Immature natural killer cell (primary cell): ENCODE measurements around the gene SNRPE. TPM values are rescaled to one million over a fixed set of nuclear protein-coding genes. Genes with fewer than 3 reads are reported as not detected.
"Not testable (repeated sequence)": the region's sequence is repeated elsewhere in the genome, so short reads cannot be mapped to it uniquely, and the experiment has no call there.

Experiments used
- DNase-seq, 3 donors: peaks; one replicate each; pipeline ENCODE4 v3.0.0; 2022; ENCODE audit warnings: mixed read lengths in 1 of 3
- H3K27ac Mint-ChIP-seq, 6 donors: one replicate each; pipeline ENCODE4 v1.8.0; 2020; ENCODE audit warnings: mixed read lengths in 6 of 6, mild to moderate bottlenecking in 5 of 6, inconsistent platforms in 4 of 6, moderate library complexity in 3 of 6
- H3K27me3 Mint-ChIP-seq, 3 donors: one replicate each; pipeline ENCODE4 v1.8.0; 2020 to 2021; ENCODE audit warnings: low read depth in 3 of 3, mild to moderate bottlenecking in 3 of 3, mixed read lengths in 3 of 3, moderate library complexity in 3 of 3, inconsistent platforms in 1 of 3
- H3K36me3 Mint-ChIP-seq, 3 donors: one replicate each; pipeline ENCODE4 v1.8.0; 2020; ENCODE audit warnings: mixed read lengths in 3 of 3, inconsistent platforms in 2 of 3, mild to moderate bottlenecking in 2 of 3
- H3K4me1 Mint-ChIP-seq, 2 donors: one replicate each; pipeline ENCODE4 v1.8.0; 2020; ENCODE audit warnings: inconsistent platforms in 2 of 2, mild to moderate bottlenecking in 2 of 2, mixed read lengths in 2 of 2, moderate library complexity in 1 of 2
- H3K4me3 Mint-ChIP-seq, 5 donors: one replicate each; pipeline ENCODE4 v1.8.0; 2020; ENCODE audit warnings: mild to moderate bottlenecking in 5 of 5, mixed read lengths in 5 of 5, inconsistent platforms in 3 of 5, moderate library complexity in 3 of 5
- H3K9me3 Mint-ChIP-seq, 6 donors: one replicate each; pipeline ENCODE4 v1.8.0; 2020; ENCODE audit warnings: mild to moderate bottlenecking in 6 of 6, mixed read lengths in 6 of 6, inconsistent platforms in 4 of 6, moderate library complexity in 3 of 6
- polyA plus RNA-seq, 3 donors: library from polyadenylated mRNA; unstranded; fragments of 300-500 nt; fragmentation: Illumina TruSeq; gene quantifications; one replicate each; pipeline ENCODE4 v1.2.3, GENCODE V29; 2021

SNRPE gene
- polyA plus RNA-seq, 3 donors from 2014 or later = 169 to 229 (median 192) TPM

DNA sequence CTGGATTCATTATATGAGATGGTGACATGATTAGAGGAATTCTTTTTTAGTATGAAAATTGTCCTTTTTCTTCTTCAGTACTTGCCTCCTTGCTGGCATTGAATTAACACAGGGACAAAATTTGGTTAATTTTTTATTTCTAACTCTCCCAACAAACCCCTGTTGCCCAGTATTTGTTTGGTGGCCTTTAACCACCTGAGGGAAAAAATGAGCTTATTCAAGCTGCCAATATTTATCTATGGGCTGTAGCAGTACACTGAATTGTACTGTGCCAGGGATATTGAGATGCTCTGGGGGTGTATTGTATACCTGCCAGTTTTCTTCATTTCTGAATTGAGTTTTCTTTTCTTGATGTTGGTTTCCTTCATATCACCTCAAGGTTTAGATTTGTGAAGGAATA, 8.3 kb upstream of the SNRPE start:
- H3K4me1 Mint-ChIP-seq, H3K9me3 Mint-ChIP-seq, H3K27me3 Mint-ChIP-seq, H3K27ac Mint-ChIP-seq, DNase-seq, H3K4me3 Mint-ChIP-seq: not testable (repeated sequence)
- H3K36me3 Mint-ChIP-seq = peaks cover 0 to 23% (median 16%) of the 10 kb centered on the region in 3 donors

- Mint-ChIP-seq H3K4me3 (no peak overlapping the region), H3K27me3 (peaks cover 2 to 5% (median 3%) of the 10 kb centered on the region in 3 donors), H3K36me3 (peaks cover 0 to 3% (median 0%) of the 10 kb centered on the region in 3 donors), H3K4me1 (peaks cover 20 to 25% of the 10 kb centered on the region in 2 donors), H3K27ac (no peak overlapping the region), H3K9me3 (no peaks in the 10 kb centered on the region)
- no peak for DNase-seq
Measured at GRCh38 chr1:203858055-203858454, 3.3 kb upstream of the SNRPE start.

GRCh38 chr1:203858975-203859374, 2.4 kb upstream of the SNRPE start:
- Mint-ChIP-seq H3K9me3 (no peaks in the 10 kb centered on the region), H3K27ac (no peak overlapping the region), H3K4me3 (no peak overlapping the region), H3K27me3 (peaks cover 2 to 5% (median 3%) of the 10 kb centered on the region in 3 donors), H3K36me3 (peaks cover 0 to 3% (median 0%) of the 10 kb centered on the region in 3 donors), H3K4me1 (peaks cover 23 to 25% of the 10 kb centered on the region in 2 donors)
- no peak for DNase-seq

DNA sequence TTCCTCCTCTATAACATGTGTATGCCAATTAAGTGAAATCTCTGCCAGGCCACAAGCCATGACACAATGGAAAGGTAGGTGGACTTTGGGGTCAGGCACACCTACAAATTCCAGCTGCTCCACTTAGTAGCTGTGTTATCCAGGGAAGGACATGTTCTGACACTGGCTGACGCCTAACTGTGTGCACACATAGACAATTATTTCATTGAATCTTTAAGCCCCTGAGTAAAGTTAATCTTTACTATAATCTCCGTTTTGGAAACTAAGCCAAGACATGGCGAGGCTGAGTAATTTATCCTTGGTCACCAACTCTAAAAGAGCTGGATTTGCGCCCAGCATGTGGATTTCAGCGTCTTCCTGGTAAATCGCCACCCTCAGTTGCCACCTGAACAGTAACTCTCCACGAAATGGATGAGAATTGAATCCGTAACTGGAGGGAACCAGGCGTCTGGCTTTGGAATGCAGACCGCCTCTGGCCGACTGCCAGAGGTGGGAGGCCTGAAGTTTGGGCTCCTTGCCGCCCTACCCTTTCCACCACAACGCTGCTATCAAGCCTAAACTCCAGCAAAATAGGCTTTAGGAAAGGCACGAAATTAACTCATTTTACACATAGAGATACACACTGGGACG, 888 bp upstream of the SNRPE start:
- DNase-seq = no peak
- Mint-ChIP-seq H3K36me3 (peaks cover 3 to 6% (median 5%) of the 10 kb centered on the region in 3 donors), H3K4me1 (peaks cover 23 to 25% of the 10 kb centered on the region in 2 donors), H3K27ac (peak overlapping the region in 5 of 6 donors; percentile 28 to 98 (median 93)), H3K27me3 (peaks cover 2 to 5% (median 3%) of the 10 kb centered on the region in 3 donors), H3K4me3 (peak overlapping the region; percentile 96 to 100 (median 100)), H3K9me3 (no peaks in the 10 kb centered on the region)

DNA sequence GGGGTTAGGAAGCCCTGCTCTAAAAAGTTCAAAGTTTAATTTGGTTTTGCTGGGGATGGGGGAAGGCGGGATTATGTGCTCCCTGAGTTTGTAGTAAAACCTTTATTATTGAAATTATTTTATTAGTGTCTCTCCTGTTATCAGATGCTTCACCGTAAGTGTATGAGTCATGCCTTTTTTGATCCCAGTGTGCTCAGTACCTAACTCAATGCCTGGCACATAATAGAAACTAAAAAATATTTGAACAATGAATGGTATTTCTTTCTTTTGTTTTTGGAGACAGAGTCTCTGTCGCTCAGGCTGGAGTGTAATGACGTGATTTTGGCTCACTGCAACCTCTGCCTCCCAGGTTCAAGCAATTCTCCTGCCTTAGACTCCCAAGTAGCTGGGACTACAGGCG, 6.4 kb downstream of the SNRPE start:
- Mint-ChIP-seq H3K9me3 (no peaks in the 10 kb centered on the region), H3K36me3 (peaks cover 15 to 35% (median 23%) of the 10 kb centered on the region in 3 donors), H3K27ac (no peak overlapping the region), H3K4me1 (peaks cover 2 to 3% of the 10 kb centered on the region in 2 donors), H3K27me3 (no peaks in the 10 kb centered on the region), H3K4me3 (no peak overlapping the region)
- no peak for DNase-seq

- Mint-ChIP-seq H3K9me3 (no peaks in the 10 kb centered on the region), H3K27ac (no peak overlapping the region), H3K27me3 (peaks cover 0 to 2% (median 0%) of the 10 kb centered on the region in 3 donors), H3K36me3 (peaks cover 10 to 38% (median 30%) of the 10 kb centered on the region in 3 donors), H3K4me3 (no peak overlapping the region), H3K4me1 (no peaks in the 10 kb centered on the region)
- DNase-seq = no peak
Measured at GRCh38 chr1:203870245-203870644, 8.8 kb downstream of the SNRPE start.

- H3K9me3 Mint-ChIP-seq = no peaks in the 10 kb centered on the region
- peak overlapping the region in 3 of 6 donors; percentile 34 to 51 (median 50) for H3K27ac Mint-ChIP-seq
- DNase-seq = peak; percentile 12 to 31 (median 24)
Measured at GRCh38 chr1:203871114-203871880, 9.9 kb downstream of the SNRPE start.

GRCh38 chr1:203873094-203873493, 11.7 kb downstream of the SNRPE start:
- H3K36me3 Mint-ChIP-seq = peaks cover 8 to 28% (median 15%) of the 10 kb centered on the region in 3 donors
- DNase-seq = no peak
- H3K9me3 Mint-ChIP-seq = no peaks in the 10 kb centered on the region
- H3K4me3 Mint-ChIP-seq = no peak overlapping the region
- H3K4me1 Mint-ChIP-seq = no peaks in the 10 kb centered on the region
- H3K27ac Mint-ChIP-seq = no peak overlapping the region
- peaks cover 0 to 2% (median 0%) of the 10 kb centered on the region in 3 donors for H3K27me3 Mint-ChIP-seq

More at GRCh38 chr1:203871114-203871880, 9.9 kb downstream of the SNRPE start:
- Mint-ChIP-seq H3K4me1 (no peaks in the 10 kb centered on the region), H3K27me3 (peaks cover 0 to 2% (median 0%) of the 10 kb centered on the region in 3 donors), H3K36me3 (peaks cover 9 to 33% (median 26%) of the 10 kb centered on the region in 3 donors), H3K4me3 (no peak overlapping the region)

- Mint-ChIP-seq H3K4me1 (no peaks in the 10 kb centered on the region), H3K27me3 (peaks cover 0 to 2% (median 0%) of the 10 kb centered on the region in 3 donors), H3K9me3 (no peaks in the 10 kb centered on the region), H3K36me3 (peaks cover 9 to 15% (median 14%) of the 10 kb centered on the region in 3 donors), H3K4me3 (no peak overlapping the region), H3K27ac (no peak overlapping the region)
- no peak for DNase-seq
Measured at GRCh38 chr1:203878422-203878821, 17.0 kb downstream of the SNRPE start.

DNA sequence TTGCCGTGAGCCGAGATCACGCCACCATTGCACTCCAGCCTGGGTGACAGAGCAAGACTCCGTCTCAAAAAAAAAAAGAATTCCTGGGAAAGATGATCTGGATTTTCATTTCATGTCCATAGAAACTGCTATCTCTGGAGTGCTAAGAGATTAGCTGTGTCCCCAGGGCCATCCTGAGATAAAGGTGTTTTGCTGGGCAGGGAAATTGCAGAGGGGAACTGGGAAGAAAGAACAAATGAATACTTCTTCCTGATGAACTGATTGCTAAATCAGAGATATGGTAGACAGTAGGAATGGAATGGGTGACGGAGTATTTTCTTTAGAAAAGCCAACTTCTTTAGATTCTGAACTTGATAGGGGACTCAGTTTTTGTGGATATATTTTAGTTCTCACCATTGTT, 19.2 kb downstream of the SNRPE start:
- Mint-ChIP-seq H3K4me1 (no peaks in the 10 kb centered on the region), H3K36me3 (peaks cover 7 to 14% (median 9%) of the 10 kb centered on the region in 3 donors), H3K27me3 (peaks cover 0 to 1% (median 0%) of the 10 kb centered on the region in 3 donors), H3K4me3 (no peak overlapping the region), H3K27ac (no peak overlapping the region), H3K9me3 (no peaks in the 10 kb centered on the region)
- DNase-seq = no peak

- Mint-ChIP-seq H3K27ac (peak overlapping the region in 1 of 6 donors; percentile 46), H3K36me3 (peaks cover 0 to 11% (median 4%) of the 10 kb centered on the region in 3 donors), H3K9me3 (peaks cover 1 to 11% (median 7%) of the 10 kb centered on the region in 6 donors), H3K4me3 (no peak overlapping the region), H3K4me1 (no peaks in the 10 kb centered on the region), H3K27me3 (peaks cover 1 to 12% (median 5%) of the 10 kb centered on the region in 3 donors)
- no peak for DNase-seq
Measured at GRCh38 chr1:203888807-203889251, 27.4 kb downstream of the SNRPE start.

GRCh38 chr1:203891950-203892349, 30.6 kb downstream of the SNRPE start:
- no peak overlapping the region for H3K27ac Mint-ChIP-seq
- H3K4me3 Mint-ChIP-seq = no peak overlapping the region
- DNase-seq = no peak

GRCh38 chr1:203898458-203899352, 37.3 kb downstream of the SNRPE start:
- Mint-ChIP-seq H3K27me3 (peaks cover 0 to 10% (median 3%) of the 10 kb centered on the region in 3 donors), H3K4me1 (no peaks in the 10 kb centered on the region), H3K4me3 (no peak overlapping the region), H3K9me3 (peaks cover 7 to 12% (median 11%) of the 10 kb centered on the region in 6 donors), H3K27ac (no peak overlapping the region), H3K36me3 (peaks cover 0 to 6% (median 5%) of the 10 kb centered on the region in 3 donors)
- DNase-seq = no peak

More at GRCh38 chr1:203891950-203892349, 30.6 kb downstream of the SNRPE start:
- Mint-ChIP-seq H3K4me1 (no peaks in the 10 kb centered on the region), H3K36me3 (peaks cover 0 to 11% (median 5%) of the 10 kb centered on the region in 3 donors), H3K27me3 (peaks cover 5 to 15% (median 5%) of the 10 kb centered on the region in 3 donors), H3K9me3 (peaks cover 10 to 21% (median 16%) of the 10 kb centered on the region in 6 donors)
